Endothelial cell of umbilical vein (primary cell): ENCODE data around the gene WDR90. TPM values are rescaled to one million over a fixed set of nuclear protein-coding genes. Genes with fewer than 3 reads are reported as not detected.

Experiments
- BruUV-seq: library from RNA; stranded (reverse); fragments of 400-500 nt; replicated peaks from 2 replicates; lab custom pipeline; 2021; lab: Mats Ljungman, UMichigan
- CTCF ChIA-PET: fragments of 300-600, 350-600 bp; sonication (Branson Sonifier 250); formaldehyde crosslinking; loops from one replicate; lab custom pipeline; 2021; ENCODE audit warnings: antibody characterized with exemption, inconsistent platforms; lab: Charles Lee
- POLR2A ChIA-PET: fragments of 300-600, 350-600 bp; sonication (Branson Sonifier 250); formaldehyde crosslinking; loops from one replicate; lab custom pipeline; 2021; ENCODE audit warnings: antibody characterized with exemption, inconsistent platforms; lab: Charles Lee
- DNase-seq: peaks from one replicate; pipeline ENCODE4 v3.0.0-alpha.2; 2011; ENCODE audit warnings: low read depth, low spot score
- FAIRE-seq: peaks from 2 replicates; lab custom pipeline; 2011; peaks lifted over from hg19 to GRCh38; lab: Jason Lieb, UNC
- H2AFZ ChIP-seq: 2 replicates; pipeline ENCODE4 v1.6.0; 2012; ENCODE audit warnings: low read depth, low read length, control low read depth, inconsistent platforms
- H3K27ac ChIP-seq: 2 replicates; pipeline ENCODE4 v1.5.1; 2011; ENCODE audit warnings: low read depth, mild to moderate bottlenecking, control low read depth, low read length, moderate library complexity; ENCODE audit not compliant: insufficient read depth
- H3K27me3 ChIP-seq, 2 experiments: 2 replicates each; pipeline versions ENCODE4 v1.6.0 to v1.6.1; 2011; ENCODE audit warnings: low read length in 2 of 2, mixed read lengths in 1 of 2; ENCODE audit not compliant: control insufficient read depth in 2 of 2, insufficient read depth in 2 of 2
- H3K36me3 ChIP-seq, 2 experiments: 2 replicates in 1 of 2; 3 replicates in 1 of 2; pipeline ENCODE4 v1.5.1; 2011; ENCODE audit warnings: low read length in 2 of 2, mild to moderate bottlenecking in 1 of 2, moderate library complexity in 1 of 2; ENCODE audit not compliant: control insufficient read depth in 2 of 2, insufficient read depth in 2 of 2; ENCODE audit errors: extremely low read depth in 1 of 2
- H3K4me1 ChIP-seq: 3 replicates; pipeline ENCODE4 v1.5.1; 2011; ENCODE audit warnings: mild to moderate bottlenecking, low read length; ENCODE audit not compliant: control insufficient read depth, insufficient read depth; ENCODE audit errors: extremely low read depth
- H3K4me2 ChIP-seq: 2 replicates; pipeline ENCODE4 v1.6.1; 2011; ENCODE audit warnings: low read length, control low read depth, mixed read lengths; ENCODE audit not compliant: insufficient read depth
- H3K4me3 ChIP-seq, 3 experiments: fragments of 200-600 bp in 1 of 3; sonication (generic), shearing (Covaris generic) in 1 of 3; replicated peaks in 1 of 3; 2 replicates each; pipeline ENCODE4 v1.5.1; 2011 to 2016; ENCODE audit warnings: control low read depth in 3 of 3, low read length in 3 of 3, mild to moderate bottlenecking in 2 of 3, inconsistent platforms in 1 of 3, low read depth in 1 of 3, moderate library complexity in 1 of 3; ENCODE audit not compliant: insufficient read depth in 1 of 3
- H3K79me2 ChIP-seq: 2 replicates; pipeline ENCODE4 v1.6.0; 2012; ENCODE audit warnings: low read length, inconsistent platforms; ENCODE audit not compliant: control insufficient read depth, insufficient read depth
- H3K9ac ChIP-seq: replicated peaks from 2 replicates; pipeline ENCODE3; 2011; ENCODE audit warnings: low read length, control low read depth; ENCODE audit not compliant: insufficient read depth; ENCODE audit errors: extremely low read depth
- H3K9me1 ChIP-seq: replicated peaks from 3 replicates; pipeline ENCODE4 v1.6.0; 2011; ENCODE audit warnings: mild to moderate bottlenecking, low read length; ENCODE audit not compliant: control insufficient read depth, insufficient read depth; ENCODE audit errors: extremely low read depth
- H3K9me3 ChIP-seq: replicated peaks from 2 replicates; pipeline ENCODE4 v1.5.1; 2012; ENCODE audit warnings: low read length, inconsistent platforms; ENCODE audit not compliant: control insufficient read depth, insufficient read depth
- H4K20me1 ChIP-seq: replicated peaks from 2 replicates; pipeline ENCODE3; 2011; ENCODE audit warnings: mild to moderate bottlenecking, low read length; ENCODE audit not compliant: control insufficient read depth, insufficient read depth; ENCODE audit errors: extremely low read depth
- CTCF ChIP-seq, 2 donors: IDR thresholded peaks; 1 replicate in 1 of 2; 2 replicates in 1 of 2; pipeline ENCODE4 v1.5.1; 2011; ENCODE audit warnings: low read length in 2 of 2, mild to moderate bottlenecking in 2 of 2, moderate library complexity in 2 of 2, control low read depth in 1 of 2, inconsistent platforms in 1 of 2, low read depth in 1 of 2; ENCODE audit not compliant: insufficient read depth in 1 of 2; ENCODE audit errors: extremely low read depth in 1 of 2
- EZH2 ChIP-seq: IDR thresholded peaks from 2 replicates; pipeline ENCODE4 v1.6.1; 2012; ENCODE audit warnings: borderline replicate concordance, low read depth, mild to moderate bottlenecking, moderate library complexity, low read length, inconsistent platforms; ENCODE audit not compliant: severe bottlenecking
- FOS ChIP-seq: IDR thresholded peaks from 2 replicates; pipeline ENCODE4 v1.6.1; 2011; ENCODE audit warnings: mild to moderate bottlenecking, low read length, moderate library complexity, borderline replicate concordance; ENCODE audit not compliant: insufficient read depth
- GATA2 ChIP-seq: IDR thresholded peaks from 2 replicates; pipeline ENCODE4 v1.7.0; 2011; ENCODE audit warnings: low read depth, mild to moderate bottlenecking, moderate library complexity, mixed read lengths, low read length; ENCODE audit not compliant: insufficient read length, insufficient read depth
- JUN ChIP-seq: IDR thresholded peaks from 2 replicates; pipeline ENCODE4 v1.6.1; 2011; ENCODE audit warnings: borderline replicate concordance, low read depth; ENCODE audit not compliant: insufficient read length, insufficient read depth
- MYC ChIP-seq: IDR thresholded peaks from one replicate; pipeline ENCODE4 v1.6.1; 2011; ENCODE audit warnings: mild to moderate bottlenecking, low read depth, low read length
- POLR2A ChIP-seq: IDR thresholded peaks from 2 replicates; pipeline ENCODE4 v1.6.1; 2012; ENCODE audit warnings: low read depth, mild to moderate bottlenecking, control low read depth, low read length
- POLR2AphosphoS5 ChIP-seq: IDR thresholded peaks from 2 replicates; pipeline ENCODE4 v1.6.1; 2012; ENCODE audit warnings: low read depth, mild to moderate bottlenecking, control low read depth, low read length, moderate library complexity; ENCODE audit not compliant: insufficient read depth
- dilution Hi-C: fragments of 300-500 bp; cut with MboI; formaldehyde crosslinking; loops from one replicate; pipeline ENCODE4 v1.15.0; 2019; ENCODE audit warnings: low sequenced_read_pairs; ENCODE audit not compliant: extremely low pct_ligation_motif_present
- intact Hi-C: fragments of 100-400 bp; cut with micrococcal nuclease; formaldehyde crosslinking; loops from one replicate; pipeline ENCODE4 v1.10.0; 2022
- polyA plus RNA-seq, 4 experiments: library from polyadenylated mRNA; depleted of rRNA in 3 of 4; stranded (reverse) in 3 of 4; unstranded in 1 of 4; fragments of >200 nt; gene quantifications; 2 replicates each; pipeline versions ENCODE4 v1.2.1 to v1.2.3, GENCODE V29; 2011 to 2012; ENCODE audit warnings: missing spikeins in 1 of 4
- total RNA-seq: library from RNA; stranded (reverse); gene quantifications from 2 replicates; pipeline ENCODE4 v1.2.3, GENCODE V29; 2021
- TF ChIP-seq, protein P1 (sequence below): IDR thresholded peaks from 2 replicates; pipeline ENCODE4 v1.6.1; 2011; ENCODE audit not compliant: insufficient read depth, insufficient read length

WDR90 gene
- total and polyA plus RNA-seq, 2 donors (not counting 3 experiments of a cell fraction or from before 2014, with no cell fraction given) = 22.2 to 51.8 TPM

DNA sequence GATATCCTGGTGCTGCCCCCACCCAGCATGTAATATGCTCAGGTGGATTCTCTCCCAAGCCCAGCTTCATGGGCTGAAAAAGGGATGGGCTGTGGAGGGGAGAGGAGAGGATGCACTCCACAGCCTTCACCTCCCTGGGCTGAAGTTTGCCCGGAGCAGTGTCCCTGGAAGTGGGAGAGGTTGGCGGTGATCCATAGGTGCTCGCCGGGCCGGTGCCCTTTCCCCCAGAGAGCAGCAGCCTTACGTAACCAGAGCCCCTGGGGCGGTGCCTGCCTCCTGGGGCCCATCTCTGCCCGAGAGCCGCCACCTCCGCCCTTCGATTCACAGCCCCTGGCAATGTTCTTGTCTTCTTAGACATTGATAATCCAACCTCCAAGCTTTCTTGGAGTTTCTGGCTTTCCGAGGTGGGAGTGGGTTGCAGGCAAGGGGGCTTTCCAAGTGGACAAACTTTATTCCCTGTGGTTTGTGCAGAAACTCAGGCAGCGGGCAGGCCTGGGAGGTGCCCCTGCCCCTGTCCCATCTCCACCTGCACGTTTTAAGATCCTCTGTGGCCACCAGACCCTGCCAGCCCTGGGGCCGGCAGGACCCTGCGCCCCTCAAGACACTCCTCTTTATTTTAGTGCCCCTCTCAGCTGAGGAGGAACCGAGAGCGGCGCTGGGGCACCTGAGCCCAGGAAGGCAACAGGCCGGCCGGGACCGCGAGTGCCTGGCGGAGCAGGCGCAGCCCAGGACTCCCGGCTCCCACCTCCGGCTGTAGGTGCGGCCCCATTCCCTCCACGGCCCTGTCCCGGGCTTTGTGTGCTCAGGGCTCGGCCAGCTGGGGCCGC lies 3.1 kb upstream of the WDR90 start:
- CTCF ChIA-PET = interaction anchor here (1.2 kb wide), 1 partner anchor 56 kb away, joined by 3 read pairs; the partner anchor contains the start of gene RAB40C
- H3K36me3 ChIP-seq = no peaks in the 10 kb centered on the region
- H3K4me1 ChIP-seq = peaks cover 16% of the 10 kb centered on the region
- no peaks in the 10 kb centered on the region for H4K20me1 ChIP-seq
- H3K4me3 ChIP-seq = no peak overlapping the region
- H3K9me1 ChIP-seq = no peaks in the 10 kb centered on the region
- no peak for TF ChIP-seq CTCF (IDR thresholded peaks at IDR 0.05; ENCODE audit: extremely low read depth in 1 of 2, insufficient read depth in 1 of 2, low read depth in 1 of 2, low read length in 2 of 2)
- no peak for TF ChIP-seq MYC
- TF ChIP-seq GATA2 = no peak
- TF ChIP-seq JUN = no peak
- no peak for TF ChIP-seq EZH2
- no peak for TF ChIP-seq POLR2A
- TF ChIP-seq POLR2AphosphoS5 = no peak
- TF ChIP-seq, protein P1, sequence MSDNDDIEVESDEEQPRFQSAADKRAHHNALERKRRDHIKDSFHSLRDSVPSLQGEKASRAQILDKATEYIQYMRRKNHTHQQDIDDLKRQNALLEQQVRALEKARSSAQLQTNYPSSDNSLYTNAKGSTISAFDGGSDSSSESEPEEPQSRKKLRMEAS = no peak
- TF ChIP-seq FOS = no peak
- DNase-seq (no peak), FAIRE-seq (no peak)
- no peak overlapping the region for H3K4me2 ChIP-seq
- intact Hi-C loops (no loop called here), dilution Hi-C loops (no loop called here)
- no peaks in the 10 kb centered on the region for H3K27me3 ChIP-seq
- no peak overlapping the region for H3K9ac ChIP-seq
- POLR2A ChIA-PET = no interaction called here
- H3K27ac ChIP-seq = no peak overlapping the region
- no TSS peak for BruUV-seq
- H3K9me3 ChIP-seq = no peaks in the 10 kb centered on the region
- no peaks in the 10 kb centered on the region for H3K79me2 ChIP-seq
- no peak overlapping the region for H2AFZ ChIP-seq
